Activated naive CD4-positive, alpha-beta T cell treated with anti-CD3 and anti-CD28 coated beads for 36 hours (primary cell): ENCODE data around the gene HECTD4. TPM values are rescaled to one million over a fixed set of nuclear protein-coding genes. Genes with fewer than 3 reads are reported as not detected.
A peak's percentile ranks its signal among the peaks of the same experiment; 100 is the strongest.

Source experiments
- CTCF ChIA-PET: fragments of 350-600 bp; sonication (Branson Sonifier 250); formaldehyde crosslinking; loops from one replicate; lab custom pipeline; 2021; ENCODE audit warnings: antibody characterized with exemption; lab: Charles Lee
- DNase-seq: peaks from one replicate; pipeline ENCODE4 v3.0.0-alpha.2; 2020
- H3K27ac Mint-ChIP-seq: one replicate; pipeline ENCODE4 v1.8.0; 2021; ENCODE audit warnings: mild to moderate bottlenecking, mixed read lengths
- H3K27me3 Mint-ChIP-seq: one replicate; pipeline ENCODE4 v1.8.0; 2021; ENCODE audit warnings: low read depth, mixed read lengths
- H3K36me3 Mint-ChIP-seq: one replicate; pipeline ENCODE4 v1.8.0; 2021; ENCODE audit warnings: low read depth, mixed read lengths
- H3K4me1 Mint-ChIP-seq: one replicate; pipeline ENCODE4 v1.8.0; 2021; ENCODE audit warnings: low read depth, mixed read lengths
- H3K4me3 Mint-ChIP-seq: one replicate; pipeline ENCODE4 v1.8.0; 2021; ENCODE audit warnings: mild to moderate bottlenecking, moderate library complexity, mixed read lengths
- H3K9me3 Mint-ChIP-seq: one replicate; pipeline ENCODE4 v1.8.0; 2021; ENCODE audit warnings: mixed read lengths
- intact Hi-C: fragments of 100-400 bp; cut with micrococcal nuclease; formaldehyde crosslinking; loops from one replicate; pipeline ENCODE4 v1.15.1; 2023
- total RNA-seq, 2 experiments: library from RNA; stranded (reverse); gene quantifications; one replicate each; pipeline ENCODE4 v1.2.3, GENCODE V29; 2021

The HECTD4 gene
- 10 to 100 TPM; 17.6 to 19.2 TPM for total RNA-seq

GRCh38 chr12:112381883-112382796 is at the start of gene HECTD4:
TSS of gene HECTD4 (minus strand) at chr12:112382431. CDS start at chr12:112382128, 303 bp downstream.
- H3K9me3 Mint-ChIP-seq = no peaks in the 10 kb centered on the region
- no peaks in the 10 kb centered on the region for H3K36me3 Mint-ChIP-seq
- DNase-seq = peak; percentile 95
- CTCF ChIA-PET = no interaction called here
- peak within 1 kb of the TSS; percentile 80 for H3K27ac Mint-ChIP-seq
- intact Hi-C loops = loop anchor here (1.0 to 10.0 kb wide), 3 partner anchors 27 to 540 kb away; partner anchors contain the start of genes MAPKAPK5 and RPL6
- H3K4me3 Mint-ChIP-seq = peak within 1 kb of the TSS; percentile 96
- no peaks in the 10 kb centered on the region for H3K27me3 Mint-ChIP-seq
- peaks cover 26% of the 10 kb centered on the region for H3K4me1 Mint-ChIP-seq

GRCh38 chr12:112431965-112432364 is 49.7 kb upstream of the HECTD4 start:
- no peaks in the 10 kb centered on the region for H3K27me3 Mint-ChIP-seq
- DNase-seq = no peak
- H3K36me3 Mint-ChIP-seq = peaks cover 15% of the 10 kb centered on the region
- H3K9me3 Mint-ChIP-seq = no peaks in the 10 kb centered on the region
- peak overlapping the region; percentile 83 for H3K27ac Mint-ChIP-seq
- no peak overlapping the region for H3K4me3 Mint-ChIP-seq
- intact Hi-C loops = loop anchor here (2.0 to 10.0 kb wide), 2 partner anchors 65 to 553 kb away; no protein-coding TSS in a partner anchor
- CTCF ChIA-PET = no interaction called here
- peaks cover 44% of the 10 kb centered on the region for H3K4me1 Mint-ChIP-seq

DNA sequence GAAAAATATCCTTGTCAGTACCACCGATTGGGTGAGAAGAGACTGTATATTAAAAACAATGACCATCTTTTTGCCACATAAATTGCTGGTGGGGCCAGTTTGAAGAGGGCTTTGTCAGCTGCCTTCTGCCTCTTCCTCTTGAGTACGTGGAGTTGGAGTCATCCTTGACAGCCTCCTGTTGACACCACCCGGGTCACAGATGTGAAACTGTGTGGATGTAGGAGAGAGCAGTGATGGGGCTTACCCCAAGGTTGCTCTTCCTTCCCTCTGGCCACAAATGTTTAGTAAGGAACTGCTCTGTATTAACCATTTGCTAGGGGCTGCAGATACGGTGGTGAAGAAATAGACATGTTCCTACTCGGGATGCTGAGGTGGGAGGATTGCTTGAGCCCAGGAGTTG is 48.7 kb upstream of the HECTD4 start:
- H3K36me3 Mint-ChIP-seq = peaks cover 15% of the 10 kb centered on the region
- no peaks in the 10 kb centered on the region for H3K27me3 Mint-ChIP-seq
- peak overlapping the region; percentile 83 for H3K27ac Mint-ChIP-seq
- intact Hi-C loops = loop anchor here (2.0 to 10.0 kb wide), 2 partner anchors 66 to 554 kb away; no protein-coding TSS in a partner anchor
- H3K4me3 Mint-ChIP-seq = peak overlapping the region; percentile 7
- H3K9me3 Mint-ChIP-seq = no peaks in the 10 kb centered on the region
- DNase-seq = peak; percentile 62
- CTCF ChIA-PET = interaction anchor here (0.6 kb wide), 2 partner anchors 10 to 1747 kb away, joined by 3 to 5 read pairs; no protein-coding TSS in a partner anchor
- peaks cover 46% of the 10 kb centered on the region for H3K4me1 Mint-ChIP-seq

GRCh38 chr12:112427760-112428159 is 45.5 kb upstream of the HECTD4 start:
- H3K27me3 Mint-ChIP-seq = no peaks in the 10 kb centered on the region
- H3K4me3 Mint-ChIP-seq = no peak overlapping the region
- H3K9me3 Mint-ChIP-seq = no peaks in the 10 kb centered on the region
- CTCF ChIA-PET = no interaction called here
- intact Hi-C loops = no loop called here
- DNase-seq = no peak
- H3K36me3 Mint-ChIP-seq = peaks cover 18% of the 10 kb centered on the region
- no peak overlapping the region for H3K27ac Mint-ChIP-seq
- peaks cover 54% of the 10 kb centered on the region for H3K4me1 Mint-ChIP-seq

- Mint-ChIP-seq H3K27ac (no peak overlapping the region), H3K36me3 (peaks cover 14% of the 10 kb centered on the region), H3K27me3 (no peaks in the 10 kb centered on the region), H3K4me1 (peaks cover 54% of the 10 kb centered on the region), H3K9me3 (no peaks in the 10 kb centered on the region), H3K4me3 (no peak overlapping the region)
- intact Hi-C loops = no loop called here
- DNase-seq = no peak
- CTCF ChIA-PET = interaction anchor here (0.6 to 0.7 kb wide), 3 partner anchors 14 to 381 kb away, joined by 3 read pairs; no protein-coding TSS in a partner anchor
Measured at GRCh38 chr12:112425582-112426382, 43.6 kb upstream of the HECTD4 start.

DNA sequence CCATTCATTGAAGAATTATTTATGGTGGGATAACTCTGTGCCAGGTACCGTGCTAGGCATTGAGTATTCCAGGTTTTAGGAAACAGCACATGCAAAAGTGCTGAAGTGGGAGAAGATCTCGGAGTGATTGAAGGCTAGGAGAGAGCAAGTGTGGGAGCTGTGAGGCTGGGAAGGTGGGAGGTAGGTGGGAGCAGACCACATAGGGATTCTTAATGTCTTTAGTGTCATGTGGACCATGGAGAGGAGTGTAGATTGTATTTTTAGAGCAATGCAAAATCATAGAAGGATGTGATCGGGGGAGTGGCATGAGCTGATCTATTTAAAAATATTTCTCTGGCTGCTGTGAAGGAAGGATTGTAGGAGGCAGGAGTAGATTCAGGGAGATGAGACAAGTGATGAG is 41.9 kb upstream of the HECTD4 start:
- Mint-ChIP-seq H3K9me3 (no peaks in the 10 kb centered on the region), H3K4me1 (peaks cover 58% of the 10 kb centered on the region), H3K27me3 (no peaks in the 10 kb centered on the region), H3K4me3 (no peak overlapping the region), H3K27ac (no peak overlapping the region), H3K36me3 (peaks cover 20% of the 10 kb centered on the region)
- intact Hi-C loops = no loop called here
- DNase-seq = no peak
- CTCF ChIA-PET = no interaction called here

- peaks cover 20% of the 10 kb centered on the region for H3K36me3 Mint-ChIP-seq
- intact Hi-C loops = no loop called here
- H3K4me1 Mint-ChIP-seq = peaks cover 54% of the 10 kb centered on the region
- H3K27ac Mint-ChIP-seq = no peak overlapping the region
- no peak for DNase-seq
- CTCF ChIA-PET = no interaction called here
- no peaks in the 10 kb centered on the region for H3K9me3 Mint-ChIP-seq
- no peaks in the 10 kb centered on the region for H3K27me3 Mint-ChIP-seq
- H3K4me3 Mint-ChIP-seq = no peak overlapping the region
Measured at GRCh38 chr12:112422531-112422930, 40.3 kb upstream of the HECTD4 start.

GRCh38 chr12:112421363-112421762 is 39.1 kb upstream of the HECTD4 start:
- H3K4me1 Mint-ChIP-seq = peaks cover 52% of the 10 kb centered on the region
- DNase-seq = no peak
- H3K9me3 Mint-ChIP-seq = no peaks in the 10 kb centered on the region
- CTCF ChIA-PET = no interaction called here
- H3K27ac Mint-ChIP-seq = no peak overlapping the region
- intact Hi-C loops = no loop called here
- H3K27me3 Mint-ChIP-seq = no peaks in the 10 kb centered on the region
- H3K36me3 Mint-ChIP-seq = peaks cover 22% of the 10 kb centered on the region
- H3K4me3 Mint-ChIP-seq = no peak overlapping the region

- H3K4me3 Mint-ChIP-seq = peak overlapping the region; percentile 95
- peaks cover 22% of the 10 kb centered on the region for H3K36me3 Mint-ChIP-seq
- no peak for DNase-seq
- H3K9me3 Mint-ChIP-seq = no peaks in the 10 kb centered on the region
- CTCF ChIA-PET = no interaction called here
- H3K4me1 Mint-ChIP-seq = peaks cover 48% of the 10 kb centered on the region
- H3K27ac Mint-ChIP-seq = no peak overlapping the region
- intact Hi-C loops = no loop called here
- H3K27me3 Mint-ChIP-seq = no peaks in the 10 kb centered on the region
Measured at GRCh38 chr12:112420740-112421139, 38.5 kb upstream of the HECTD4 start.

DNA sequence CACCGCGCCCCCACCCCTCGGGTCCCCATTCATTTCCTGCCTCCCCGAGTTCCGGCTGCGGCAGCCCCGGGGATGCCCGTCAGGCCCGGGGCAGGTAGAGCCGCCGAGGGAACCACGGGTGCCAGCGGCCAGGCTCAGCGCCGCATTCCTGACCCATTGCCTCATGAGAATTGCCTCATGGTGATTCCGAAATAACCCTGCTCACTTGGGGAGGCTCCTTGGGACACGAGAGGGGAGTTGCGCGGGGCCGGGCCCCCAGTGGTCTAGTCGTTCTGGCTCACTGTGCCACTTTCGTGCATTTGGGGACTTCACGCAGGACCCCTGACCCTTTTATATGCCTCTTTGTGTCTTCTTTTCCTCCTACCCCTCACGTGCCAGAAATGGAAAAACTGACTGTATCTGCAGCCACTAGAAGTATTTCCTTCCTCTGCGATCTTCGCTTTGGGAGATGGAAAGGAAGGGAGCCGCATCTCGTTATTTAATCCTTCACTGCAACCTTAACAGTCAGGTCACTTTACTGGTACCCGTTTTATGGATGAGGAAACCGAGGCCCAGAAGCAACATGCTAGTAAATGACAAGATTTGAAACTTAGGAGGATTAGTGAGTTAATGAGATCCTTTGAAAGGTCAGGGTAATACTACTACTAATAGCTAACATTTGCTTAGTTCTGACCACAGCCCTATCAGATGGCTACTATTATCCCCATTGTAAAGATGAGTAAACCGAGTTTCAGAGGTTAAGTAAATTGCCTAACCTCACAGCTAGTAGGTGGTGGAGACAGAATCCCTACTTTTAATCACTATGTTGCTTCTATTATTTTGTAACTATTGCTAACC is 37.3 kb upstream of the HECTD4 start:
- Mint-ChIP-seq H3K9me3 (no peaks in the 10 kb centered on the region), H3K36me3 (peaks cover 20% of the 10 kb centered on the region), H3K27me3 (no peaks in the 10 kb centered on the region), H3K4me1 (peaks cover 43% of the 10 kb centered on the region), H3K4me3 (peak overlapping the region; percentile 95), H3K27ac (peak overlapping the region; percentile 98)
- peak; percentile 61 for DNase-seq
- intact Hi-C loops = loop anchor here (2.0 to 10.0 kb wide), 2 partner anchors 73 to 825 kb away; partner anchors contain the start of gene ATXN2
- CTCF ChIA-PET = no interaction called here

- H3K4me3 Mint-ChIP-seq = peak within 1 kb of the TSS; percentile 95
- peak; percentile 90 for DNase-seq
- intact Hi-C loops = loop anchor here (1.0 to 10.0 kb wide), 3 partner anchors 9 to 824 kb away; partner anchors contain the start of genes ATXN2 and RPL6
- H3K4me1 Mint-ChIP-seq = peaks cover 38% of the 10 kb centered on the region
- no peaks in the 10 kb centered on the region for H3K27me3 Mint-ChIP-seq
- H3K36me3 Mint-ChIP-seq = peaks cover 17% of the 10 kb centered on the region
- peak within 1 kb of the TSS; percentile 98 for H3K27ac Mint-ChIP-seq
- no peaks in the 10 kb centered on the region for H3K9me3 Mint-ChIP-seq
- CTCF ChIA-PET = no interaction called here
Measured at GRCh38 chr12:112418608-112419296, 36.5 kb upstream of the HECTD4 start, which contains the start of gene PTPN11. TSS of gene PTPN11 (plus strand) at chr12:112418947. CDS start at chr12:112419112, 165 bp downstream.
